ENCODE results near the gene DGKI. TPM values are rescaled to one million over a fixed set of nuclear protein-coding genes. Genes with fewer than 3 reads are reported as not detected.
"Not testable (repeated sequence)": the region's sequence is repeated elsewhere in the genome, so short reads cannot be mapped to it uniquely, and the experiment has no call there.

The DGKI gene
- polyA plus RNA-seq, 2 donors: 0.09 to 0.12 TPM

- WGBS, 2 donors: 96% methylated on average over 1 of the region's 1 CpG
- H3K27me3 ChIP-seq (ENCODE audit: control insufficient read depth in 1 of 2, insufficient read depth in 2 of 2, low read length in 2 of 2); H3K4me1 ChIP-seq (ENCODE audit: control insufficient read depth in 2 of 2, insufficient read depth in 2 of 2, low read length in 1 of 2): not testable (repeated sequence)
Observed at GRCh38 chr7:137831555-137831954, 15.2 kb downstream of the DGKI start.

GRCh38 chr7:137829337-137829992, 17.3 kb downstream of the DGKI start:
- no peaks in the 10 kb centered on the region for H3K27me3 ChIP-seq (ENCODE audit: control insufficient read depth in 1 of 2, insufficient read depth in 2 of 2, low read length in 2 of 2)
- peaks cover 0 to 6% of the 10 kb centered on the region in 2 donors for H3K9me3 ChIP-seq (ENCODE audit: control insufficient read depth in 2 of 2, insufficient read depth in 1 of 2, low read depth in 1 of 2, low read length in 1 of 2)
- H3K4me3 ChIP-seq (ENCODE audit: low read depth in 1 of 2, low read length in 2 of 2): no peak overlapping the region
- H3K27ac ChIP-seq (ENCODE audit: low read depth in 2 of 2, low read length in 1 of 2): no peak overlapping the region
- H3K36me3 ChIP-seq (ENCODE audit: control insufficient read depth in 2 of 2, insufficient read depth in 2 of 2, low read length in 1 of 2): no peaks in the 10 kb centered on the region
- peaks cover 0 to 3% of the 10 kb centered on the region in 2 donors for H3K4me1 ChIP-seq (ENCODE audit: control insufficient read depth in 2 of 2, insufficient read depth in 2 of 2, low read length in 1 of 2)
- WGBS, 2 donors: 61 to 64% methylated on average over 7 of the region's 7 CpGs

More at GRCh38 chr7:137831555-137831954, 15.2 kb downstream of the DGKI start:
- H3K36me3 ChIP-seq (ENCODE audit: control insufficient read depth in 2 of 2, insufficient read depth in 2 of 2, low read length in 1 of 2); H3K9me3 ChIP-seq (ENCODE audit: control insufficient read depth in 2 of 2, insufficient read depth in 1 of 2, low read depth in 1 of 2, low read length in 1 of 2); H3K27ac ChIP-seq (ENCODE audit: low read depth in 2 of 2, low read length in 1 of 2); H3K4me3 ChIP-seq (ENCODE audit: low read depth in 1 of 2, low read length in 2 of 2): not testable (repeated sequence)

DNA sequence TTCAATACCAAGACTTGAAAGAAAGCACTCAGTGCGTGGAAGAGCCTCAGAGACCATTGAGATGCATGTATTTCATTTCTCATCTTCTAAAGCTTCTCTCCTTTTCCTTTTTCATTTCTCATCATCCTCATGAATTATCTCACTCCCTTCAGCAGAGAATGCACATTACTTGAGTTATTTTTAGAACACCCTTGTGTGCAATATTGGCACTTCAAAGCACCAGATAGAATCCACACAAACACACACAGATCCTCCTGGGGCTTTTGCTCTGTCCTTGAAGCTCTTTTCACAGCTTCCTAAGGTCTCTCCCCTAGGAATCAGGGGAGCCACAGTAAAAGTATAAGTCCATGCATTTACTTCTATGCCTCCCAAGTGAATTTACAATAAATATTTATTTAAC, 18.3 kb downstream of the DGKI start:
- Histone ChIP-seq H3K27ac (ENCODE audit: low read depth in 2 of 2, low read length in 1 of 2) (no peak overlapping the region), H3K27me3 (ENCODE audit: control insufficient read depth in 1 of 2, insufficient read depth in 2 of 2, low read length in 2 of 2) (no peaks in the 10 kb centered on the region), H3K9me3 (ENCODE audit: control insufficient read depth in 2 of 2, insufficient read depth in 1 of 2, low read depth in 1 of 2, low read length in 1 of 2) (peaks cover 0 to 4% of the 10 kb centered on the region in 2 donors), H3K4me3 (ENCODE audit: low read depth in 1 of 2, low read length in 2 of 2) (no peak overlapping the region), H3K4me1 (ENCODE audit: control insufficient read depth in 2 of 2, insufficient read depth in 2 of 2, low read length in 1 of 2) (peaks cover 0 to 3% of the 10 kb centered on the region in 2 donors), H3K36me3 (ENCODE audit: control insufficient read depth in 2 of 2, insufficient read depth in 2 of 2, low read length in 1 of 2) (no peaks in the 10 kb centered on the region)
- WGBS, 2 donors: 84 to 88% methylated on average over 1 of the region's 1 CpG

DNA sequence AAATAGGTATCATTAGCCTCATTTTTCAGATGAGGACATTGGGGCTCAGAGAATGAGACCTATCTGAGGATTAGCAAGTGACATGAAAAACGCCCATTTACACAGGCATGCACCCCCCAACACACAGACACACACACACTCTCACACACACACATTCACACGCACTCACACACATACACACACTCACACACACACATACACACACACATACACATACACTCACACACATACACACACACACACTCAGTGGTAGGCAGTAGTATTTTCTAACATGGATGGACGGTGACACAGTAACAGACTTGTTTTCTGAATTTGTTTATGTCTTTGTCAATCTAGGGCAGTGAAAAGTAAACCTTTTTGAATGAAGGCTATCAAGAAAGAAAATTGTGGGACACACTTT, 21.3 kb downstream of the DGKI start:
- Histone ChIP-seq H3K27me3 (ENCODE audit: control insufficient read depth in 1 of 2, insufficient read depth in 2 of 2, low read length in 2 of 2) (no peaks in the 10 kb centered on the region), H3K36me3 (ENCODE audit: control insufficient read depth in 2 of 2, insufficient read depth in 2 of 2, low read length in 1 of 2) (no peaks in the 10 kb centered on the region), H3K4me3 (ENCODE audit: low read depth in 1 of 2, low read length in 2 of 2) (no peak overlapping the region), H3K9me3 (ENCODE audit: control insufficient read depth in 2 of 2, insufficient read depth in 1 of 2, low read depth in 1 of 2, low read length in 1 of 2) (no peaks in the 10 kb centered on the region), H3K27ac (ENCODE audit: low read depth in 2 of 2, low read length in 1 of 2) (no peak overlapping the region), H3K4me1 (ENCODE audit: control insufficient read depth in 2 of 2, insufficient read depth in 2 of 2, low read length in 1 of 2) (peaks cover 0 to 3% of the 10 kb centered on the region in 2 donors)
- 74 to 85% methylated on average over 3 of the region's 3 CpGs for WGBS, 2 donors

DNA sequence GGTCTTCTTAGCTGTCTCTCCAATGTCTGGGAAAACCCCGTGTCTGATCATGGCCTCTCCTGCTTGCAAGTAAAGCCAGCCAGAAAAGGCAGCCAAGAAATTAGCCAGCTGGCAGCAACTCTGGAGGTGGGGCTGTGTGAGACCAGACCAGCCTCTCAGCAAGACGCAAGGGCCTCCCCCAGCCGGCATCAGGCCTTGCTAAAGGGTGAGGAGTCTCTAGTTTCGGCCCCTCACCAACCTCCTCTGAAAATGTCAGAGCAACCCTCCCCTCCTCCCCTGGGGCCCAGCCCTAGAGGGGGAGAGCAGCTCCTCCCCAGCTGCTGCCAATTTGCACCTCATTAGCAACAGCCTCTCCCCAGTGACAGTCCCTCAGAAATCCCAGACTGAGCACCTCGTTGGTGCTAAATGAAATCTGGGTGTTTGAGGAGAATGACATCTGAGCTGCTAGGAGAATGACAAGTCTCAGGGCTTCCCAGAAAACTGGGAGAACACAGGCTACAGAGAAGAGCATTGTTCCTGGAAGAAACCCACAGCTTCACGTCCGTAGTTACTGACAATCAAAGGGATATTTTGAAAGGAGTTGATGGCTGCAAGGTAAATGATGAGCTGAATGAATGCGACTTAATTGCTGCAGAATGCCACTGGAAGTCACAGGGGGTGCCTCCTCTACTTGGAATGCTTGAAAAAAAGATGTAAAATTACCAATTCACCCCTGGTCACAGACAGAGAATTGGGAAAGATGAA, 25.9 kb downstream of the DGKI start:
- Histone ChIP-seq H3K27me3 (ENCODE audit: control insufficient read depth in 1 of 2, insufficient read depth in 2 of 2, low read length in 2 of 2) (no peaks in the 10 kb centered on the region), H3K36me3 (ENCODE audit: control insufficient read depth in 2 of 2, insufficient read depth in 2 of 2, low read length in 1 of 2) (no peaks in the 10 kb centered on the region), H3K27ac (ENCODE audit: low read depth in 2 of 2, low read length in 1 of 2) (no peak overlapping the region), H3K4me1 (ENCODE audit: control insufficient read depth in 2 of 2, insufficient read depth in 2 of 2, low read length in 1 of 2) (no peaks in the 10 kb centered on the region), H3K9me3 (ENCODE audit: control insufficient read depth in 2 of 2, insufficient read depth in 1 of 2, low read depth in 1 of 2, low read length in 1 of 2) (no peaks in the 10 kb centered on the region), H3K4me3 (ENCODE audit: low read depth in 1 of 2, low read length in 2 of 2) (no peak overlapping the region)
- WGBS, 2 donors: 19 to 31% methylated on average over 8 of the region's 8 CpGs

GRCh38 chr7:137820156-137820555, 26.6 kb downstream of the DGKI start:
- H3K27ac ChIP-seq (ENCODE audit: low read depth in 2 of 2, low read length in 1 of 2): no peak overlapping the region
- H3K9me3 ChIP-seq (ENCODE audit: control insufficient read depth in 2 of 2, insufficient read depth in 1 of 2, low read depth in 1 of 2, low read length in 1 of 2): no peaks in the 10 kb centered on the region
- H3K27me3 ChIP-seq (ENCODE audit: control insufficient read depth in 1 of 2, insufficient read depth in 2 of 2, low read length in 2 of 2): no peaks in the 10 kb centered on the region
- H3K36me3 ChIP-seq (ENCODE audit: control insufficient read depth in 2 of 2, insufficient read depth in 2 of 2, low read length in 1 of 2): no peaks in the 10 kb centered on the region
- H3K4me1 ChIP-seq (ENCODE audit: control insufficient read depth in 2 of 2, insufficient read depth in 2 of 2, low read length in 1 of 2): no peaks in the 10 kb centered on the region
- no peak overlapping the region for H3K4me3 ChIP-seq (ENCODE audit: low read depth in 1 of 2, low read length in 2 of 2)
- 84 to 85% methylated on average over 2 of the region's 2 CpGs for WGBS, 2 donors

GRCh38 chr7:137818036-137818435, 28.7 kb downstream of the DGKI start:
- no peaks in the 10 kb centered on the region for H3K36me3 ChIP-seq (ENCODE audit: control insufficient read depth in 2 of 2, insufficient read depth in 2 of 2, low read length in 1 of 2)
- H3K4me1 ChIP-seq (ENCODE audit: control insufficient read depth in 2 of 2, insufficient read depth in 2 of 2, low read length in 1 of 2): no peaks in the 10 kb centered on the region
- H3K4me3 ChIP-seq (ENCODE audit: low read depth in 1 of 2, low read length in 2 of 2): no peak overlapping the region
- no peaks in the 10 kb centered on the region for H3K9me3 ChIP-seq (ENCODE audit: control insufficient read depth in 2 of 2, insufficient read depth in 1 of 2, low read depth in 1 of 2, low read length in 1 of 2)
- H3K27ac ChIP-seq (ENCODE audit: low read depth in 2 of 2, low read length in 1 of 2): no peak overlapping the region
- 28 to 58% methylated on average over 2 of the region's 2 CpGs for WGBS, 2 donors
- H3K27me3 ChIP-seq (ENCODE audit: control insufficient read depth in 1 of 2, insufficient read depth in 2 of 2, low read length in 2 of 2): no peaks in the 10 kb centered on the region

GRCh38 chr7:137816696-137817320, 30.0 kb downstream of the DGKI start:
- no peaks in the 10 kb centered on the region for H3K36me3 ChIP-seq (ENCODE audit: control insufficient read depth in 2 of 2, insufficient read depth in 2 of 2, low read length in 1 of 2)
- WGBS, 2 donors: 67 to 68% methylated on average over 5 of the region's 5 CpGs
- no peak overlapping the region for H3K4me3 ChIP-seq (ENCODE audit: low read depth in 1 of 2, low read length in 2 of 2)
- H3K27me3 ChIP-seq (ENCODE audit: control insufficient read depth in 1 of 2, insufficient read depth in 2 of 2, low read length in 2 of 2): no peaks in the 10 kb centered on the region
- H3K27ac ChIP-seq (ENCODE audit: low read depth in 2 of 2, low read length in 1 of 2): no peak overlapping the region
- H3K4me1 ChIP-seq (ENCODE audit: control insufficient read depth in 2 of 2, insufficient read depth in 2 of 2, low read length in 1 of 2): no peaks in the 10 kb centered on the region
- no peaks in the 10 kb centered on the region for H3K9me3 ChIP-seq (ENCODE audit: control insufficient read depth in 2 of 2, insufficient read depth in 1 of 2, low read depth in 1 of 2, low read length in 1 of 2)

DNA sequence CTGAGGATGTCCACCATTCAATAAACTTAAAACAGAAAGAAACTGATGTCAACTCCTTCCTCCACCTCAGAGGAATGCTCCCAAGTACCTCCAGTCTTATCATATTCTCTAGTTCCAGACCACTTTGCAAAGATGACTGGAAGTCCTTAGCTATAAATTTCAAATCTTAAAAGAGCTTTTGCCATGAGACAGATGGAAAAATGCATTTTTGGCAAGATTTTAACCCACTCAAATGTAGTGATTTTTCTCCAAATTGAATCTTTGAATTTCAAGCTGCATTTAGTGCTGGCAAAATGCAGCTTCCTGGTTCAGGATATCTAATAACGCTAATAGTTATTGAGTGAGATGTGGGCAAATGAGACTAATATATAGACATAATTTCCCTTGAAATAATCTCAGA, 33.2 kb downstream of the DGKI start:
- no peak overlapping the region for H3K27ac ChIP-seq (ENCODE audit: low read depth in 2 of 2, low read length in 1 of 2)
- no peak overlapping the region for H3K4me3 ChIP-seq (ENCODE audit: low read depth in 1 of 2, low read length in 2 of 2)
- no peaks in the 10 kb centered on the region for H3K4me1 ChIP-seq (ENCODE audit: control insufficient read depth in 2 of 2, insufficient read depth in 2 of 2, low read length in 1 of 2)
- H3K9me3 ChIP-seq (ENCODE audit: control insufficient read depth in 2 of 2, insufficient read depth in 1 of 2, low read depth in 1 of 2, low read length in 1 of 2): no peaks in the 10 kb centered on the region
- 88 to 92% methylated on average over 1 of the region's 1 CpG for WGBS, 2 donors
- H3K36me3 ChIP-seq (ENCODE audit: control insufficient read depth in 2 of 2, insufficient read depth in 2 of 2, low read length in 1 of 2): no peaks in the 10 kb centered on the region
- H3K27me3 ChIP-seq (ENCODE audit: control insufficient read depth in 1 of 2, insufficient read depth in 2 of 2, low read length in 2 of 2): no peaks in the 10 kb centered on the region
